Cardiac muscle cell (in vitro differentiated cells and primary cell): Measurements from ENCODE around the gene MTO1. TPM values are rescaled to one million over a fixed set of nuclear protein-coding genes. Genes with fewer than 3 reads are reported as not detected.

Source experiments
- DNase-seq, 2 donors: peaks; one replicate each; pipeline versions ENCODE4 v3.0.0 to v3.0.0-alpha.2; 2010 to 2017; ENCODE audit warnings: low read depth in 1 of 2, low spot score in 1 of 2
- H3K27ac ChIP-seq: fragments of 200-600 bp; sonication (generic); 2 replicates; pipeline ENCODE4 v1.5.1; 2016
- H3K27me3 ChIP-seq: fragments of 200-600 bp; sonication (generic); 2 replicates; pipeline ENCODE4 v1.6.0; 2016; ENCODE audit warnings: control low read depth
- H3K36me3 ChIP-seq: fragments of 200-600 bp; sonication (generic); 2 replicates; pipeline ENCODE4 v1.5.1; 2016; ENCODE audit warnings: control low read depth
- H3K4me1 ChIP-seq: fragments of 200-600 bp; sonication (generic); 2 replicates; pipeline ENCODE4 v1.8.1; 2017; ENCODE audit warnings: low read depth, mild to moderate bottlenecking, mixed run types
- H3K4me3 ChIP-seq: fragments of 200-600 bp; sonication (generic); 2 replicates; pipeline ENCODE4 v1.5.1; 2016; ENCODE audit warnings: mild to moderate bottlenecking
- H3K9me3 ChIP-seq: fragments of 200-600 bp; sonication (generic); 2 replicates; pipeline ENCODE4 v1.5.1; 2017; ENCODE audit warnings: low read depth, mild to moderate bottlenecking, control low read depth
- CTCF ChIP-seq: IDR thresholded peaks from 2 replicates; pipeline ENCODE4 v1.5.1; 2012; ENCODE audit warnings: low read depth, mild to moderate bottlenecking, low read length
- polyA plus RNA-seq: library from polyadenylated mRNA; unstranded; fragments of >200 nt; fragmentation: Nextera tagmentation; extraction: Ambion mirVana; gene quantifications from 2 replicates; pipeline ENCODE4 v1.2.1, GENCODE V29; 2016
- total RNA-seq: library from RNA; depleted of rRNA; stranded (reverse); fragments of >200 nt; gene quantifications from 2 replicates; pipeline ENCODE4 v1.2.3, GENCODE V29; 2016

Gene MTO1
- total and polyA plus RNA-seq, 2 experiments from 2014 or later, result 18.5 to 25.3 TPM

- no peaks in the 10 kb centered on the region for H3K4me1 ChIP-seq
- no peaks in the 10 kb centered on the region for H3K9me3 ChIP-seq
- no peaks in the 10 kb centered on the region for H3K27me3 ChIP-seq
- DNase-seq, result no peak
- H3K4me3 ChIP-seq, result no peak overlapping the region
- TF ChIP-seq CTCF, result no peak
- peaks cover 37% of the 10 kb centered on the region for H3K36me3 ChIP-seq
- no peak overlapping the region for H3K27ac ChIP-seq
These were observed 25.9 kb downstream of the MTO1 start for GRCh38 chr6:73487473-73487872.

- H3K9me3 ChIP-seq, result no peaks in the 10 kb centered on the region
- H3K27ac ChIP-seq, result no peak overlapping the region
- H3K4me3 ChIP-seq, result no peak overlapping the region
- TF ChIP-seq CTCF, result no peak
- H3K36me3 ChIP-seq, result peaks cover 31% of the 10 kb centered on the region
- no peak for DNase-seq
- H3K27me3 ChIP-seq, result no peaks in the 10 kb centered on the region
- H3K4me1 ChIP-seq, result no peaks in the 10 kb centered on the region
These were observed 29.8 kb downstream of the MTO1 start for GRCh38 chr6:73491377-73491776.

GRCh38 chr6:73497915-73498314 is 36.4 kb downstream of the MTO1 start:
- no peak overlapping the region for H3K27ac ChIP-seq

GRCh38 chr6:73503027-73503772 is 41.7 kb downstream of the MTO1 start:
- Histone ChIP-seq H3K36me3 (peaks cover 23% of the 10 kb centered on the region), H3K27ac (no peak overlapping the region), H3K4me1 (no peaks in the 10 kb centered on the region), H3K27me3 (no peaks in the 10 kb centered on the region), H3K9me3 (no peaks in the 10 kb centered on the region), H3K4me3 (no peak overlapping the region)
- TF ChIP-seq CTCF, result no peak
- no peak for DNase-seq

More at GRCh38 chr6:73497915-73498314, 36.4 kb downstream of the MTO1 start:
- H3K36me3 ChIP-seq, result peaks cover 41% of the 10 kb centered on the region
- H3K27me3 ChIP-seq, result no peaks in the 10 kb centered on the region
- no peaks in the 10 kb centered on the region for H3K4me1 ChIP-seq
- H3K9me3 ChIP-seq, result no peaks in the 10 kb centered on the region
- DNase-seq, result no peak
- TF ChIP-seq CTCF, result no peak
- no peak overlapping the region for H3K4me3 ChIP-seq

- no peak for TF ChIP-seq CTCF
- Histone ChIP-seq H3K4me1 (no peaks in the 10 kb centered on the region), H3K4me3 (no peak overlapping the region), H3K27me3 (no peaks in the 10 kb centered on the region), H3K27ac (peak overlapping the region; percentile 26), H3K9me3 (no peaks in the 10 kb centered on the region), H3K36me3 (peaks cover 19% of the 10 kb centered on the region)
- no peak for DNase-seq
These were observed 42.6 kb downstream of the MTO1 start for GRCh38 chr6:73504160-73504559.
